Pons (tissue), 1 donor: ENCODE measurements around the gene TPSAB1.

Source experiments
- DNase-seq: peaks from one replicate; pipeline ENCODE4 v3.0.0-alpha.2; 2016; ENCODE audit warnings: low spot score

Gene TPSAB1

GRCh38 chr16:1285669-1286512 lies 45.4 kb downstream of the TPSAB1 start:
- no peak for DNase-seq

GRCh38 chr16:1286513-1287094 lies 46.1 kb downstream of the TPSAB1 start:
- no peak for DNase-seq

GRCh38 chr16:1287982-1288670 lies 47.6 kb downstream of the TPSAB1 start:
- DNase-seq, result no peak

GRCh38 chr16:1288813-1289476 lies 48.4 kb downstream of the TPSAB1 start:
- no peak for DNase-seq

GRCh38 chr16:1289477-1289866 lies 49.0 kb downstream of the TPSAB1 start:
- no peak for DNase-seq

DNA sequence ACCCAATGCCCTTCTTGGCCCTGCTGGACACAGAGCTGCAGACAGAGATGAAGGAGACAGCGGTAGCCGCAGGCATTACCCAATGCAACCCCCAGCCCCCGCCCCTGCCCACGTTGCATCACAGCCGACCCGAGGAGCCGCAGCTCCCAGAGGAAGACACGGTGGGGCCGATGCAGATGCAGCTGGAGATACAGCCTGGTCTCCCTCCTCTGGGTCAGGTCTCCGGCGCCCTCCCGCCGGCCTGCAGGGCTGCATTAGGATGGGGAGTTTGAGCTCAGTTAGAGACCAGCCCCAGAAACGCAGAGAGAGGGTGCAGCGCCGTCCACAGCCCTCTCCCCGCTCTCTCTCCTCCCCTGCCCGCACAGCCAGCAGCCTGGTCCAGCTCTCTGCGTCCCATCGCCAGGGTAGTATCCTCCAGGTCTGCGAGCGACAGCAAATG lies 49.6 kb downstream of the TPSAB1 start:
- DNase-seq, result no peak

DNA sequence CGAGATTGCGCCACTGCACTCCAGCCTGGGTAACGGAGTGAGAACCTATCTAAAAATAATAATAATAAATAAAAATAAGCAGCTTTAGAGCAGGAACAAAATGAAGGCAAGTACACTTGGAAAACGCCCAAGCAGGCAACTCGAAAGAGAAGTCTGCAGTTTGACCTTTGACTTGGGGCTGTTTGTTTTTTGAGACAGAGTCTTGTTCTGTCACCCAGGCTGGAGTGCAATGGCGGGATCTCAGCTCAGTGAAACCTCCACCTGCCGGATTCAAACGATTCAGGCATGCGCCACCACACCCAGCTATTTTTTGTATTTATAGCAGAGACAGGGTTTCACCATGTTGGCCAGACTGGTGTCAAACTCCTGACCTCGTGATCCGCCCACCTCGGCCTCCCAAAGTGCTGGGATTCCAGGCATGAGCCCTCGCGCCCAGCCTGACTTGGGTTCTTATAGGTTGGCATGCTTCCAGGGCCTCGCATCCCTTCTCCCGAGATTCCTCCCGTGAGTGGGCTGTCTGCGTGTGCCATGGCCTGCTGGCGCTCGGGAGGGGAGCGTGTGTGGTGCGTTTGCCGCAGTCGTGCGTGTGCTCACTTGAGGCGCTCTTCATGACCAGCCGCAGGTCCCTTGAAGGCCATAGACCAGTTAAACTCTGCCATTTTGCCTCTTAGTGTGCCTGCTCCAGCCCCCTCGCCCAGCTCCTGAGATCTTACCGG lies 50.5 kb downstream of the TPSAB1 start:
- no peak for DNase-seq

GRCh38 chr16:1291576-1291974 lies 51.1 kb downstream of the TPSAB1 start:
- DNase-seq, result no peak
